Spleen (tissue), 11 donors: ENCODE measurements around the gene GUCY2C. TPM values are rescaled to one million over a fixed set of nuclear protein-coding genes. Genes with fewer than 3 reads are reported as not detected.

Experiments
- DNase-seq: peaks from one replicate; pipeline ENCODE4 v3.0.0-alpha.2; 2020
- H3K27ac ChIP-seq, 8 donors: fragments of 200-600 bp; sonication (generic) in 7 of 8; 1 replicate in 4 of 8; 2 replicates in 4 of 8; pipeline versions ENCODE4 v1.5.0 to v1.8.0; 2016 to 2021; ENCODE audit warnings: inconsistent platforms in 4 of 8, mild to moderate bottlenecking in 4 of 8, moderate library complexity in 1 of 8
- H3K27me3 ChIP-seq, 7 donors: fragments of 200-600 bp; sonication (generic) in 6 of 7; replicated peaks in 1 of 7; 1 replicate in 4 of 7; 2 replicates in 3 of 7; pipeline versions ENCODE4 v1.5.0 to v1.8.0; 2016 to 2021; ENCODE audit warnings: inconsistent platforms in 3 of 7, mild to moderate bottlenecking in 1 of 7
- H3K36me3 ChIP-seq, 6 donors: fragments of 200-600 bp; sonication (generic) in 5 of 6; 1 replicate in 4 of 6; 2 replicates in 2 of 6; pipeline versions ENCODE4 v1.5.0 to v1.8.0; 2016 to 2021; ENCODE audit warnings: inconsistent platforms in 2 of 6
- H3K4me1 ChIP-seq, 6 donors: fragments of 200-600 bp; sonication (generic) in 5 of 6; 1 replicate in 3 of 6; 2 replicates in 3 of 6; pipeline versions ENCODE4 v1.5.0 to v1.8.0; 2016 to 2021; ENCODE audit warnings: inconsistent platforms in 3 of 6
- H3K4me3 ChIP-seq, 8 donors: fragments of 200-600 bp; sonication (generic) in 7 of 8; 1 replicate in 4 of 8; 2 replicates in 4 of 8; pipeline versions ENCODE4 v1.5.0 to v1.8.0; 2016 to 2021; ENCODE audit warnings: inconsistent platforms in 4 of 8, mild to moderate bottlenecking in 4 of 8, moderate library complexity in 2 of 8
- H3K9me3 ChIP-seq, 8 donors: fragments of 200-600 bp; sonication (generic) in 7 of 8; 1 replicate in 4 of 8; 2 replicates in 4 of 8; pipeline versions ENCODE4 v1.5.0 to v1.8.0; 2016 to 2021; ENCODE audit warnings: inconsistent platforms in 4 of 8
- POLR2A ChIP-seq, 3 donors: fragments of 450-650 bp; IDR thresholded peaks; one replicate each; pipeline ENCODE4 v1.5.1; 2017; ENCODE audit warnings: antibody characterized with exemption in 3 of 3, mild to moderate bottlenecking in 1 of 3
- POLR2AphosphoS5 ChIP-seq, 3 donors: sonication (generic); formaldehyde crosslinking; IDR thresholded peaks; one replicate each; pipeline ENCODE4 v1.5.1; 2017; ENCODE audit warnings: antibody characterized with exemption in 3 of 3
- WGBS, 5 donors: extraction: QIAGEN DNeasy Blood & Tissue Kit in 3 of 5; methylation state at CpG; one replicate each; pipeline versions ENCODE4 v1.1.5 to v1.1.7; 2013 to 2018; 5-methylcytosine and 5-hydroxymethylcytosine counted together
- intact Hi-C: fragments of 100-400 bp; cut with DNase I; formaldehyde crosslinking; loops from one replicate; pipeline ENCODE4 v1.15.0; 2023; ENCODE audit warnings: low total_unique reads
- polyA plus RNA-seq, 3 donors: library from polyadenylated mRNA; stranded (reverse); fragments of 200-250 nt; gene quantifications; one replicate each; pipeline ENCODE4 v1.2.1, GENCODE V29; 2013
- total RNA-seq, 7 donors: library from RNA; depleted of rRNA in 3 of 7; stranded (reverse); fragments of >200 nt in 3 of 7; fragmentation: NEBNext Ultra II Directional in 4 of 7; extraction: Animal tissue kit (Norgen Biotek cat#: 25700) in 4 of 7; gene quantifications; one replicate each; pipeline versions ENCODE4 v1.1.0 to v1.2.1, GENCODE V29; 2016 to 2021
- TF ChIP-seq, protein P1 (sequence below), 11 experiments: fragments of 200-600 bp in 7 of 11; fragments of 450-650 bp in 4 of 11; sonication (generic) in 4 of 11; IDR thresholded peaks in 8 of 11; conservative IDR thresholded peaks in 3 of 11; 1 replicate in 7 of 11; 2 replicates in 4 of 11; pipeline versions ENCODE4 v1.4.0 to v1.8.0; 2016 to 2021; ENCODE audit warnings: antibody characterized with exemption in 11 of 11, inconsistent platforms in 4 of 11, mild to moderate bottlenecking in 1 of 11
- donor health status: healthy with polysubstance abuse.
- donor health status: DM: no; HTN: no; CAD: no; lungs with moderate emphysema.
- donor health status: DM: no; HTN: no; CAD: no.
- donor health status: Bipolar disorder and iron deficiency.
- donor health status: healthy.
- donor health status: DM: no; HTN: no; CAD: no.
- donor health status: DM: yes; HTN: yes; CAD: no.

Gene GUCY2C
- total and polyA plus RNA-seq, 10 donors: 0.19 to 0.35 (median 0.26) TPM; not detected in 7

DNA sequence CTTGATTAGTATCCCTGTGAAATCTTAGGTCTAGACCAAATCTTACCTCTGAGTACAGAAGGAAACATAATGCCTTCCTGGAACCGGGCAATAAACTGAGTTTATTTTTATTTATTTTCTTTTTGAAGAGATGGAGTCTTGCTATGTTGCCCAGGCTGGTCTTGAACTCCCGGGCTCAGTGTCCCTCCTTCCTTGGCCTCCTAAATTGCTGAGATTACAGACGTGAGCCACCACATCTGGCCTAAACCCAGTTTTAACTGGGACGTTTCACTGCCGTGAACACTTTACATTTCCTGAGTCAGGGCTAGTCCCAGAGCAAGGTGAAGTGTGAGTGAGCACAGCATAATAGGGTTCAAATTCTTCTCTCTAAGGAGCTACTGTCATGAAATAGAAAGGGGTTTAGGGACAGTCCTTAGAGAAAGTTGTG, 671 bp downstream of the GUCY2C start:
- TF ChIP-seq POLR2A (IDR thresholded peaks at IDR 0.05) (no peak), POLR2AphosphoS5 (IDR thresholded peaks at IDR 0.05) (no peak)
- TF ChIP-seq, protein P1, sequence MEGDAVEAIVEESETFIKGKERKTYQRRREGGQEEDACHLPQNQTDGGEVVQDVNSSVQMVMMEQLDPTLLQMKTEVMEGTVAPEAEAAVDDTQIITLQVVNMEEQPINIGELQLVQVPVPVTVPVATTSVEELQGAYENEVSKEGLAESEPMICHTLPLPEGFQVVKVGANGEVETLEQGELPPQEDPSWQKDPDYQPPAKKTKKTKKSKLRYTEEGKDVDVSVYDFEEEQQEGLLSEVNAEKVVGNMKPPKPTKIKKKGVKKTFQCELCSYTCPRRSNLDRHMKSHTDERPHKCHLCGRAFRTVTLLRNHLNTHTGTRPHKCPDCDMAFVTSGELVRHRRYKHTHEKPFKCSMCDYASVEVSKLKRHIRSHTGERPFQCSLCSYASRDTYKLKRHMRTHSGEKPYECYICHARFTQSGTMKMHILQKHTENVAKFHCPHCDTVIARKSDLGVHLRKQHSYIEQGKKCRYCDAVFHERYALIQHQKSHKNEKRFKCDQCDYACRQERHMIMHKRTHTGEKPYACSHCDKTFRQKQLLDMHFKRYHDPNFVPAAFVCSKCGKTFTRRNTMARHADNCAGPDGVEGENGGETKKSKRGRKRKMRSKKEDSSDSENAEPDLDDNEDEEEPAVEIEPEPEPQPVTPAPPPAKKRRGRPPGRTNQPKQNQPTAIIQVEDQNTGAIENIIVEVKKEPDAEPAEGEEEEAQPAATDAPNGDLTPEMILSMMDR (IDR thresholded peaks at IDR 0.05 in 8 of 11, conservative IDR thresholded peaks at IDR 0.05 in 3 of 11): no peak
- H3K4me1 ChIP-seq: peaks cover 0 to 10% (median 0%) of the 10 kb centered on the region in 6 donors
- no peak overlapping the region for H3K4me3 ChIP-seq
- intact Hi-C loops: no loop called here
- WGBS, 5 donors: 74 to 90% (median 79%) methylated on average over 5 of the region's 5 CpGs
- DNase-seq: no peak
- no peak overlapping the region for H3K27ac ChIP-seq
- no peaks in the 10 kb centered on the region for H3K9me3 ChIP-seq
- no peaks in the 10 kb centered on the region for H3K27me3 ChIP-seq
- H3K36me3 ChIP-seq: no peaks in the 10 kb centered on the region

DNA sequence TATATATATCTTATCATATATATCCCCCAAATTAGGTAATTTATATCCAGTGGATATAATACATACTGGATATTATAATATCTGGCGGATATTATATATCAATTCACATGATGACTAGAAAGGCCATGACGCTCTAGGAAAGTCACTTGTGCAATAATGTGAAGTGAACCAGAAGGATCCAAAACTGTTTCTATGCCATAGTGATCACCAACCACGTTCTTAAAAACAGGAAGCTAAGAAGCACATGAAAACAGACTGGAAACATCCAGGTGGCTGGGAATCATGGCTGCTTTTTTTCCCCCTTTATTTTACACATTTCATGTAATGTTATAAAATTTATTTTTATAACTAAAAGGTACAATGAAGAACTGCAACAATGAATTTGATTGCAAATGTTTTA, 1.4 kb downstream of the GUCY2C start:
- Histone ChIP-seq H3K9me3 (no peaks in the 10 kb centered on the region), H3K36me3 (no peaks in the 10 kb centered on the region), H3K27me3 (no peaks in the 10 kb centered on the region), H3K4me1 (peaks cover 0 to 10% (median 0%) of the 10 kb centered on the region in 6 donors), H3K27ac (no peak overlapping the region), H3K4me3 (no peak overlapping the region)
- TF ChIP-seq POLR2A (IDR thresholded peaks at IDR 0.05) (no peak), POLR2AphosphoS5 (IDR thresholded peaks at IDR 0.05) (no peak)
- TF ChIP-seq, protein P1 (IDR thresholded peaks at IDR 0.05 in 8 of 11, conservative IDR thresholded peaks at IDR 0.05 in 3 of 11): no peak
- no peak for DNase-seq
- 56 to 61% (median 60%) methylated on average over 3 of the region's 3 CpGs for WGBS, 5 donors
- intact Hi-C loops: no loop called here

DNA sequence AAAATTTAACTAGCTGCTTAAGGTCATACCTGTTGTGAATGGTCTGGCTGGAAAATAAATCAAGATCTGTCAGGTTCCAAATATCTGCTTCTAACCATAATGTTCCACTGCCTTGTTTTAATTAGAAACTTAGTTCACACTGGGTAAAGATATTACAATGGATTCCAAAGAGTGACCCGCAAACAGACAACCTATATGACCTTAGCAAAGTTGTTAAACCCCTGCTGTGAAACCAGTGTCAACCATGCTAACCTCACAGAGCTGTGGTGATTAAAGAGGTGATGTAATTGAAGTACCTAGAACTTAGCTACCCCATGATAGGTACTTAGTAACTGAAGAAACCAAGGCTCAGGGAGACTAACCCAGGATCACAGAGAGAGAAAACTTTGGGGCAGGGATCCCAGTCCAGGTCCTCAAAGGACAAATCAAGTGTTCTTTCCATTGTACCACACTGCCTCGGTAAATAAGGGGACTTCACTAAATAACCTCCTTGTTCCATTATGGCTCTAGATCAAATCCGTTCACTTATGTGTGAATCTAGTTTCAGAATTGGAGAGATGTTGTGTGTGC, 2.2 kb downstream of the GUCY2C start:
- TF ChIP-seq POLR2A (IDR thresholded peaks at IDR 0.05) (no peak), POLR2AphosphoS5 (IDR thresholded peaks at IDR 0.05) (no peak)
- TF ChIP-seq, protein P1 (IDR thresholded peaks at IDR 0.05 in 8 of 11, conservative IDR thresholded peaks at IDR 0.05 in 3 of 11): no peak
- intact Hi-C loops: no loop called here
- 68 to 97% (median 88%) methylated on average over 3 of the region's 3 CpGs for WGBS, 5 donors
- H3K9me3 ChIP-seq: no peaks in the 10 kb centered on the region
- no peaks in the 10 kb centered on the region for H3K27me3 ChIP-seq
- no peaks in the 10 kb centered on the region for H3K36me3 ChIP-seq
- H3K27ac ChIP-seq: no peak overlapping the region
- H3K4me1 ChIP-seq: peaks cover 0 to 10% (median 0%) of the 10 kb centered on the region in 6 donors
- H3K4me3 ChIP-seq: no peak overlapping the region
- DNase-seq: no peak

DNA sequence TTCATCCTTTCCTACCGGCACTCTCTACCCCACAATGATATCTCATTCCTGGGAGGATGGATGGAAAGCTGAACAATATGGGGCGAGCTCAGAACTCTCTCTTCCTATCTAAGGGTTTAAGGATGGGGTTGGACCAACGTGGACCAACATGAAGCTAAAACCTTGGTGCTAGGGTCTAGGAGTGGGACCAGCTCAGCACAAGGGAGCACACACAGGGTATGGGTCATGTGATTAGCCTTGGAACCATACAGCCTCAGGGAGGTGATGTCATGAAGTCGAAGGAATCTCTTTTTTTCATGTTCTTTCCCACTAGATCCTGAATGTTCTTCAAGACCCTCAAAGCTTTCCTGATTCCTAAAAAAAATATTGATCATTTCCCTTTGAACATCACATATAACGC, 3.3 kb downstream of the GUCY2C start:
- no peak overlapping the region for H3K4me3 ChIP-seq
- DNase-seq: no peak
- H3K4me1 ChIP-seq: peaks cover 0 to 10% (median 0%) of the 10 kb centered on the region in 6 donors
- H3K27me3 ChIP-seq: no peaks in the 10 kb centered on the region
- WGBS, 5 donors: 72 to 93% (median 85%) methylated on average over 5 of the region's 5 CpGs
- H3K9me3 ChIP-seq: no peaks in the 10 kb centered on the region
- TF ChIP-seq, protein P1 (IDR thresholded peaks at IDR 0.05 in 8 of 11, conservative IDR thresholded peaks at IDR 0.05 in 3 of 11): no peak
- no peak for TF ChIP-seq POLR2A (IDR thresholded peaks at IDR 0.05)
- no peak for TF ChIP-seq POLR2AphosphoS5 (IDR thresholded peaks at IDR 0.05)
- H3K27ac ChIP-seq: no peak overlapping the region
- no peaks in the 10 kb centered on the region for H3K36me3 ChIP-seq
- intact Hi-C loops: no loop called here
